ENCODE measurements around the gene BCL10. TPM values are rescaled to one million over a fixed set of nuclear protein-coding genes. Genes with fewer than 3 reads are reported as not detected.

Gene BCL10
- total RNA-seq, 2 experiments from 2014 or later = 24.3 to 30.1 TPM

- ChIA-PET CTCF (interaction anchor here (1.2 to 3.3 kb wide), 4 partner anchors 10 to 301 kb away, joined by 4 to 16 read pairs (median 5); partner anchors contain the start of gene C1orf52), POLR2A (no interaction called here)
- Mint-ChIP-seq H3K27ac (no peak overlapping the region), H3K9me3 (peaks cover 3% of the 10 kb centered on the region), H3K27me3 (no peaks in the 10 kb centered on the region), H3K4me3 (no peak overlapping the region), H3K36me3 (ENCODE audit: low read depth) (peaks cover 15% of the 10 kb centered on the region), H3K4me1 (peaks cover 12% of the 10 kb centered on the region)
- no peak for DNase-seq
These were observed 31.0 kb downstream of the BCL10 start for GRCh38 chr1:85245456-85245855.

DNA sequence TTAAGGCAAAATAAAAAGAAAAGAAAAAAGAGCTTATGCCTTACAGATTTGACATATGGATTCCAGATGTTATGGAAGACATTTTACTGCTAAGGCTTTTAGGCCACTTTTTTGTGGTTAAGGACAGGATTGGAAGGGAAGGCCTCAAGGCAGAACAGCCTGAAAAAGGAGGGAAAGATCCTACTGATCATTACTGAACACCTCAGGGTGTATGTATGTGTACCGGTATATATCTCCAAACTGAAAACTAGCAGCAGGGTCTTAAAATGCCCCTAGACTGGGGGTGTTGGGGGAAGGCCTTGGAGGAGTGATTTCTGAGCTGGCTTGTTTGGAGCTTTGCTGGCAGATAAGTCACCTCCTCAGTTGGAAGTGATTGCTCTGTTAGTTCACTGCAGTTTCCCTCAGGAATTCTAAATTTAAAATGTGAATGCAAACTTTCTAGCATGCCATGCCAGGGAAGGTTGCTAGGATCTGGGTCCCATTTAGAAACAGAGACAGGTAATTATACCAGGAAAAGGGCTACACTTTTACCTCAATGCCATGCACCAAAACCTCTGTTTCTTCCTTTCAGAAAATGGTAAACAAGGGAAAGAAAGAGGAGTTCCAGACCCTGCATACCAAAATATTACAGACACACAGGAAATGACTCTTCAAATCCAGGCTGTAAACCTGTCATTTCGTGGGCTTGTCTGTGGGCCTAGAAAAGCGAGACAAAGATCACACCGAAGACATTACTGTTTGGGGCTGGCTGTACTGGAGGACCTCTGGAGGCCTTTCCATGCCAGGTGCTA is 32.0 kb downstream of the BCL10 start:
- ChIA-PET POLR2A (interaction anchor here (1.1 kb wide), 1 partner anchor 15 kb away, joined by 4 read pairs; the partner anchor contains the start of gene C1orf52), CTCF (interaction anchor here (1.2 to 3.3 kb wide), 5 partner anchors 11 to 300 kb away, joined by 4 to 16 read pairs (median 5); partner anchors contain the start of gene C1orf52)
- H3K27ac Mint-ChIP-seq = no peak overlapping the region
- peaks cover 5% of the 10 kb centered on the region for H3K36me3 Mint-ChIP-seq (ENCODE audit: low read depth)
- no peak overlapping the region for H3K4me3 Mint-ChIP-seq
- no peak for DNase-seq
- H3K4me1 Mint-ChIP-seq = peaks cover 13% of the 10 kb centered on the region
- no peaks in the 10 kb centered on the region for H3K27me3 Mint-ChIP-seq
- peaks cover 2% of the 10 kb centered on the region for H3K9me3 Mint-ChIP-seq

DNA sequence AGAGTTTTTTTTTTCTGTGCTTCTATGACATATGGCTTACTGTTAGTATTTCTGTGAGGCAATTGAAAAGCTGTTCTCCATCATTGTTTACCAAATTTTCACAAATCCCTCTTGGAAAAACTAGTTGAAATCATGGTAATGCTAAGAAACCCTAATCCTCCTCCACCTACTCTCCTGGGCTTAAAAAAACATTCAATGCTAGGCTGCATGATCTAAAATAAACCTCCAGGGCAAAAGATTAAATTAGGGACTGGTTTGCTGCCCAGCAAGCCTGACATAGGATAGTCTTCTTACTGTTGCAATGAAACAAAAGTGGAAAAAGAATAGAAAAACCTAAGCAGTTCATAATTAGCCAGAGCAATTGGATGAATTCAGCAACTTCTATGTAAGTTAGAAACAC is 33.1 kb downstream of the BCL10 start:
- H3K27me3 Mint-ChIP-seq = no peaks in the 10 kb centered on the region
- H3K27ac Mint-ChIP-seq = no peak overlapping the region
- no peaks in the 10 kb centered on the region for H3K9me3 Mint-ChIP-seq
- peaks cover 13% of the 10 kb centered on the region for H3K4me1 Mint-ChIP-seq
- H3K36me3 Mint-ChIP-seq (ENCODE audit: low read depth) = no peaks in the 10 kb centered on the region
- DNase-seq = no peak
- no peak overlapping the region for H3K4me3 Mint-ChIP-seq
- ChIA-PET CTCF (interaction anchor here (1.7 to 3.3 kb wide), 2 partner anchors 12 to 299 kb away, joined by 7 to 16 read pairs; no protein-coding TSS in a partner anchor), POLR2A (no interaction called here)

- Mint-ChIP-seq H3K27ac (no peak overlapping the region), H3K4me3 (no peak overlapping the region), H3K9me3 (no peaks in the 10 kb centered on the region), H3K4me1 (peaks cover 13% of the 10 kb centered on the region), H3K27me3 (peaks cover 3% of the 10 kb centered on the region), H3K36me3 (ENCODE audit: low read depth) (no peaks in the 10 kb centered on the region)
- POLR2A ChIA-PET = interaction anchor here (1.2 kb wide), 1 partner anchor 296 kb away, joined by 4 read pairs; no protein-coding TSS in a partner anchor
- CTCF ChIA-PET = interaction anchor here (0.8 to 3.1 kb wide), 8 partner anchors 10 to 296 kb away, joined by 3 to 20 read pairs (median 9); partner anchors contain the start of gene C1orf52
- DNase-seq = no peak
These were observed 35.8 kb downstream of the BCL10 start for GRCh38 chr1:85240643-85241042.

DNA sequence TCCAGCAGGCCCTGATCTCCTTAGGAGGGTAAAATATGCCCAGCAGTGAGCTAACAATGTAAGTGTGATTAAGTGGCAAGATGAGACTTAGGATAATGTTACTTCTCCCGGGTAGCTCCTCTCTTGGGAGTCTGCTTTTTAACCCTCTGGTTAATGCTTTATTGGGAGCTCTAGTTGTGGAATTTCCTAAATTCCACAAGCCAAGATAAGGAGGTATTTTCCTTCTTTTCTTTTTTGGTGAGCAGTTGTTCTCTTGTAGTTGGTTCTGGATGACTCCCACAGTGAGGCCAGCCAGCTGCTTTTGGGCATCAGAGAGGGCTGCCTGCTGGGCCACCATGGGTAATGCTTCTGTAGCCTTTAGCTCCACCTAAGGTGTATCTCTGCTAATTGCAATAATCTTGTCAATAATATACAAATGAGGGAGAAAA is 36.2 kb downstream of the BCL10 start:
- DNase-seq = no peak
- H3K36me3 Mint-ChIP-seq (ENCODE audit: low read depth) = no peaks in the 10 kb centered on the region
- H3K9me3 Mint-ChIP-seq = no peaks in the 10 kb centered on the region
- no peak overlapping the region for H3K4me3 Mint-ChIP-seq
- H3K27me3 Mint-ChIP-seq = peaks cover 3% of the 10 kb centered on the region
- H3K4me1 Mint-ChIP-seq = peaks cover 13% of the 10 kb centered on the region
- ChIA-PET POLR2A (interaction anchor here (0.8 to 1.2 kb wide), 2 partner anchors 19 to 295 kb away, joined by 3 to 4 read pairs; partner anchors contain the start of gene C1orf52), CTCF (interaction anchor here (0.8 to 3.1 kb wide), 8 partner anchors 10 to 296 kb away, joined by 3 to 20 read pairs (median 9); partner anchors contain the start of gene C1orf52)
- H3K27ac Mint-ChIP-seq = no peak overlapping the region

DNA sequence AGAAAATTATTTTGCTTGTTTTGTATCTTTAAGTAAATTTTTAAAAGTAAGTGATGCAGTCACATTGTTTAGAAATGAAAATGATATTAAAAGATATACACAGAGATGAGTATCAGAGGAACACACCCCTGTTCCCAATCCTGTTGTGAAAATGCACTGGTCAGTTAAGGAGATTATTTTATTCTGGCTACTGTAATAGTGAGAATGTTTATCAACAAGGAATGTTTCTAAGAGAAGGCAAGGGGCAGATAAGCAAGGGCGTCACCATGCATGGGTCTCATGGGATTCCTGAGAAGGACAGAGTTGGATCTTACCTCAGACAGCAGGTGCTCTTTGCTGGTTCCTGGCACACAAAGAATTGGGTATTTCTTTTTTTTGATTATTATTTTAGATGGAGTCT is 38.8 kb downstream of the BCL10 start:
- H3K4me1 Mint-ChIP-seq = peaks cover 10% of the 10 kb centered on the region
- H3K4me3 Mint-ChIP-seq = no peak overlapping the region
- H3K27ac Mint-ChIP-seq = no peak overlapping the region
- H3K36me3 Mint-ChIP-seq (ENCODE audit: low read depth) = no peaks in the 10 kb centered on the region
- H3K9me3 Mint-ChIP-seq = no peaks in the 10 kb centered on the region
- no peak for DNase-seq
- CTCF ChIA-PET = no interaction called here
- H3K27me3 Mint-ChIP-seq = peaks cover 3% of the 10 kb centered on the region
- POLR2A ChIA-PET = no interaction called here

DNA sequence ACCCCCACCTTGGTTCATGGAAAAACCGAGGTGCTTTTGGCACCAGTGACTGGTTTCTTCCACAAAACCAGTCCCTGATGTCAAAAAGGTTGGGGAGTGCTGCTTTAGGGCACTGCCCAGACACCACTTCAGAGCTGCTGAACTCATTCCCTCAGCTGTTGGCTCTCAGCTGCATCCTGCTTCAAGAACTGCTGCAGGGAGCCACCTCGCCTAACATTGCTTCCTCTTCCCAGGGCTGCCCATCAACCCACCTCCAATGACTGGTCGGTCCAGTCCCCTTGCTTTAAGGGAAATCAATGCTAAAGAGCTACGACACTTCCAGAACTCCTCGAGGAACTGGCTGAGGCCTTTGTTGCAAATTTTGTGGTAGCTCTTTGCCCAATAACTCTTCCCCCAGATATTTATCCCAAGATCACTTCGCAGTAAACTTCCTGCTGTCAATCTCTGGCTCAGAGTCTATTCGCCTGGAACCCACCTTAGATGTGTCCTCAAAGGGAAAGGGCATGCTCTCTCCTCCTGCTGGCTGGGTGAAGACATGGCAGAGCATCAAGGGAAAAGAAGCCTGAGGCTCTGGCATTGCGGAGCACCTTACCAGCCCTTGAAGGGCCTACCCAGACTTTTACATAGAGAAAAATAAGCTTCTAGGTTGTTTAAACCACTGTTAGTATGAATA is 46.0 kb downstream of the BCL10 start:
- peaks cover 6% of the 10 kb centered on the region for H3K27me3 Mint-ChIP-seq
- POLR2A ChIA-PET = no interaction called here
- no peak overlapping the region for H3K27ac Mint-ChIP-seq
- DNase-seq = no peak
- H3K4me3 Mint-ChIP-seq = no peak overlapping the region
- no peaks in the 10 kb centered on the region for H3K4me1 Mint-ChIP-seq
- CTCF ChIA-PET = interaction anchor here (0.7 to 1.8 kb wide), 5 partner anchors 10 to 286 kb away, joined by 3 to 9 read pairs (median 3); no protein-coding TSS in a partner anchor
- no peaks in the 10 kb centered on the region for H3K36me3 Mint-ChIP-seq (ENCODE audit: low read depth)
- H3K9me3 Mint-ChIP-seq = no peaks in the 10 kb centered on the region

GRCh38 chr1:85229574-85230097 is 46.8 kb downstream of the BCL10 start:
- Mint-ChIP-seq H3K4me1 (no peaks in the 10 kb centered on the region), H3K36me3 (ENCODE audit: low read depth) (no peaks in the 10 kb centered on the region), H3K27me3 (peaks cover 6% of the 10 kb centered on the region), H3K27ac (no peak overlapping the region), H3K9me3 (no peaks in the 10 kb centered on the region), H3K4me3 (no peak overlapping the region)
- CTCF ChIA-PET = interaction anchor here (0.6 to 1.8 kb wide), 6 partner anchors 11 to 1757 kb away, joined by 3 to 9 read pairs (median 4); no protein-coding TSS in a partner anchor
- DNase-seq = no peak
- POLR2A ChIA-PET = no interaction called here

GRCh38 chr1:85228972-85229371 is 47.5 kb downstream of the BCL10 start:
- no peaks in the 10 kb centered on the region for H3K36me3 Mint-ChIP-seq (ENCODE audit: low read depth)
- no peaks in the 10 kb centered on the region for H3K9me3 Mint-ChIP-seq
- DNase-seq = no peak
- CTCF ChIA-PET = interaction anchor here (1.5 kb wide), 1 partner anchor 286 kb away, joined by 4 read pairs; no protein-coding TSS in a partner anchor
- H3K4me1 Mint-ChIP-seq = no peaks in the 10 kb centered on the region
- POLR2A ChIA-PET = no interaction called here
- H3K27ac Mint-ChIP-seq = no peak overlapping the region
- no peak overlapping the region for H3K4me3 Mint-ChIP-seq
- H3K27me3 Mint-ChIP-seq = peaks cover 6% of the 10 kb centered on the region

GRCh38 chr1:85225624-85226380 is 50.6 kb downstream of the BCL10 start:
- Mint-ChIP-seq H3K9me3 (no peaks in the 10 kb centered on the region), H3K4me1 (no peaks in the 10 kb centered on the region), H3K36me3 (ENCODE audit: low read depth) (no peaks in the 10 kb centered on the region), H3K4me3 (no peak overlapping the region), H3K27me3 (peaks cover 13% of the 10 kb centered on the region), H3K27ac (no peak overlapping the region)
- ChIA-PET CTCF (no interaction called here), POLR2A (no interaction called here)
- no peak for DNase-seq

DNA sequence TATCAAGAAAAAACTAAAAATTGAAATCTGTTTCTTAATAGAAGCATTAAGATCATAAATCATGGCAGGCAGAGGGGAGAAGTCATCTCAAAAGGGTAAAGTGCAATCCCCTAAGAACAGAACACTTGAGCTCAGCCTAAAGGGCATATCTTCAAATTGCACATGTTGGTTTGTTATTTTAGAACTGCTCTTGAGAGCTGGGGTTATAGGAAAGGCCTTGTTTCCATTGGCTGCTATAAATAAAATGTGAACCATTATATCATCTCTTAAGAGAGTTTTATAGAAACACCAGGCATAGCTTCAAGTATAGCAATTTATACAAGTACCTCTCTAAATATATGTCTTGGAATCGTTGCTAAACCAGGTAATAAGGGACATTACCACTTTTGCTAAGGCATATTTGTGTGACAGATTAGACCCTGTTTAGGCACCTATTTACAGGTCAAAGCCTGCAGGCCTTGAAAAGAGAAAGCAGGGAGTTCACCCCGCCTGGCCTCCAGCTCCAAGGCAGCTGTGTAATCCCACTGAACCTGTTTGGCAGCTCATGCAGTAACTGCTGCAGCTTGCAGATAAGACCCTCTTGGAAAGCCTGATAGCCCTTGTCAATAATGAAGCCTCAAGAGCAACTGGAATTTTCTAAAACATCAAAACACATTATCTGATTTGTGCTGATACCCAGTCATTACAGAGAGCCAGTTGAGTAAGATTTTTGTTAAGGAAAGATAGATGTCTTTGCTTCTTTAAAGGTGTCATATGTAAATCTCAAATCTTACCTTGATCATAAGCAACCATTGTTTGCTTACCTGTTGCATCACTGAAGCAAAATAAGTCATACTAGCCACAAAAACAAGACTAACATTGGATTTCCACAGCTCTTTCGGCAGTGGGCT is 51.5 kb downstream of the BCL10 start:
- no peak overlapping the region for H3K27ac Mint-ChIP-seq
- no peaks in the 10 kb centered on the region for H3K4me1 Mint-ChIP-seq
- no peaks in the 10 kb centered on the region for H3K9me3 Mint-ChIP-seq
- no peak for DNase-seq
- ChIA-PET CTCF (interaction anchor here (2.2 kb wide), 1 partner anchor 30 kb away, joined by 7 read pairs; no protein-coding TSS in a partner anchor), POLR2A (no interaction called here)
- no peak overlapping the region for H3K4me3 Mint-ChIP-seq
- no peaks in the 10 kb centered on the region for H3K36me3 Mint-ChIP-seq (ENCODE audit: low read depth)
- H3K27me3 Mint-ChIP-seq = peaks cover 19% of the 10 kb centered on the region

- no peak for DNase-seq
- Mint-ChIP-seq H3K9me3 (no peaks in the 10 kb centered on the region), H3K27me3 (peaks cover 23% of the 10 kb centered on the region), H3K27ac (no peak overlapping the region), H3K4me1 (no peaks in the 10 kb centered on the region), H3K4me3 (no peak overlapping the region), H3K36me3 (ENCODE audit: low read depth) (no peaks in the 10 kb centered on the region)
- CTCF ChIA-PET = interaction anchor here (2.2 kb wide), 1 partner anchor 30 kb away, joined by 7 read pairs; no protein-coding TSS in a partner anchor
- POLR2A ChIA-PET = no interaction called here
These were observed 52.1 kb downstream of the BCL10 start for GRCh38 chr1:85224295-85224694.
